Panc1 (cell line): Measurements from ENCODE around the gene TEK. TPM values are rescaled to one million over a fixed set of nuclear protein-coding genes. Genes with fewer than 3 reads are reported as not detected.

Experiments
- ATAC-seq: fragments of 200-7000 bp; cut with Tn5 transposase; 2 replicates; pipeline ENCODE4 v1.9.1; 2020; ENCODE audit warnings: mild to moderate bottlenecking, moderate library complexity
- BruUV-seq: library from RNA; stranded (reverse); fragments of 400-500 nt; replicated peaks from 2 replicates; lab custom pipeline; 2021; lab: Mats Ljungman, UMichigan
- CTCF ChIA-PET: fragments of 300-600 bp; sonication (Branson Sonifier 250); formaldehyde crosslinking; loops from one replicate; lab custom pipeline; 2022; ENCODE audit warnings: antibody characterized with exemption; lab: Charles Lee
- POLR2A ChIA-PET: fragments of 300-600 bp; sonication (Branson Sonifier 250); formaldehyde crosslinking; loops from one replicate; lab custom pipeline; 2022; ENCODE audit warnings: antibody characterized with exemption; lab: Charles Lee
- DNase-seq: peaks from one replicate; pipeline ENCODE4 v3.0.0-alpha.2; 2010; ENCODE audit warnings: low read depth, low spot score
- H3K27ac ChIP-seq: 2 replicates; pipeline ENCODE4 v1.5.1; 2011; ENCODE audit warnings: mild to moderate bottlenecking, low read length, inconsistent platforms
- H3K27me3 ChIP-seq: fragments of 200-500 bp; sonication (Bioruptor generic); 2 replicates; pipeline ENCODE4 v1.6.0; 2014; ENCODE audit warnings: low read length, inconsistent platforms; ENCODE audit not compliant: control insufficient read depth, insufficient read depth
- H3K36me3 ChIP-seq: fragments of 200-500 bp; sonication (Bioruptor generic); 2 replicates; pipeline ENCODE4 v1.5.1; 2014; ENCODE audit warnings: inconsistent platforms, mild to moderate bottlenecking, low read length, moderate library complexity; ENCODE audit not compliant: control insufficient read depth, insufficient read depth
- H3K4me1 ChIP-seq: 2 replicates; pipeline ENCODE4 v1.5.1; 2011; ENCODE audit warnings: inconsistent platforms, mild to moderate bottlenecking, low read length, moderate library complexity; ENCODE audit not compliant: control insufficient read depth, insufficient read depth
- H3K4me3 ChIP-seq, 2 experiments: 2 replicates each; pipeline ENCODE4 v1.5.1; 2011 to 2012; ENCODE audit warnings: low read depth in 2 of 2, low read length in 2 of 2, mild to moderate bottlenecking in 2 of 2, inconsistent platforms in 1 of 2, moderate library complexity in 1 of 2
- H3K9me3 ChIP-seq: fragments of 200-500 bp; sonication (Bioruptor generic); 2 replicates; pipeline ENCODE4 v1.5.1; 2014; ENCODE audit warnings: low read depth, mild to moderate bottlenecking, inconsistent platforms, low read length, moderate library complexity; ENCODE audit not compliant: control insufficient read depth, insufficient read depth
- CTCF ChIP-seq: fragments of 450-650 bp; IDR thresholded peaks from 2 replicates; pipeline ENCODE4 v1.5.1; 2017; ENCODE audit warnings: mild to moderate bottlenecking
- POLR2AphosphoS5 ChIP-seq: IDR thresholded peaks from 2 replicates; pipeline ENCODE4 v1.6.1; 2012; ENCODE audit warnings: mild to moderate bottlenecking, low read depth, low read length, moderate library complexity
- REST ChIP-seq, 2 experiments: IDR thresholded peaks; 2 replicates each; pipeline ENCODE4 v1.6.1; 2011 to 2012; ENCODE audit warnings: low read depth in 2 of 2, control low read depth in 1 of 2, low read length in 1 of 2, mild to moderate bottlenecking in 1 of 2, moderate library complexity in 1 of 2; ENCODE audit not compliant: insufficient read depth in 1 of 2
- SIN3A ChIP-seq: IDR thresholded peaks from 2 replicates; pipeline ENCODE4 v1.6.1; 2012; ENCODE audit warnings: low read depth, mild to moderate bottlenecking, low read length, moderate library complexity, borderline replicate concordance; ENCODE audit not compliant: insufficient read depth
- TCF7L2 ChIP-seq: IDR thresholded peaks from 2 replicates; pipeline ENCODE4 v1.6.1; 2011; ENCODE audit warnings: mild to moderate bottlenecking, low read depth, low read length, inconsistent platforms
- in situ Hi-C: cut with HindIII; loops from 2 replicates; pipeline ENCODE4 v1.10.0; 2016; ENCODE audit warnings: low sequenced_read_pairs, low pct_unique_long_range_greater_than_20kb
- intact Hi-C: fragments of 100-400 bp; cut with micrococcal nuclease; formaldehyde crosslinking; loops from one replicate; pipeline ENCODE4 v1.10.0; 2022; ENCODE audit not compliant: unreplicated experiment
- total RNA-seq: library from RNA; stranded (reverse); gene quantifications from one replicate; pipeline ENCODE4 v1.2.1, GENCODE V29; 2021; ENCODE audit not compliant: unreplicated experiment

The TEK gene
- total RNA-seq, 1 experiment from 2014 or later = not detected

- no peaks in the 10 kb centered on the region for H3K9me3 ChIP-seq
- no peak overlapping the region for H3K27ac ChIP-seq
- H3K36me3 ChIP-seq = no peaks in the 10 kb centered on the region
- intact Hi-C loops = no loop called here
- in situ Hi-C loops = no loop called here
- TF ChIP-seq SIN3A (no peak), REST (IDR thresholded peaks at IDR 0.05; ENCODE audit: insufficient read depth in 1 of 2, low read depth in 2 of 2, low read length in 1 of 2) (no peak), POLR2AphosphoS5 (no peak), CTCF (no peak), TCF7L2 (no peak)
- POLR2A ChIA-PET = no interaction called here
- no peak overlapping the region for H3K4me3 ChIP-seq
- no TSS peak for BruUV-seq
- no peaks in the 10 kb centered on the region for H3K27me3 ChIP-seq
- CTCF ChIA-PET = interaction anchor here (0.7 kb wide), 1 partner anchor 31 kb away, joined by 5 read pairs; no protein-coding TSS in a partner anchor
- DNase-seq (no peak), ATAC-seq (no peak)
- H3K4me1 ChIP-seq = no peaks in the 10 kb centered on the region
Measured at GRCh38 chr9:27183701-27184100, 74.7 kb downstream of the TEK start.

GRCh38 chr9:27184556-27185351 is 75.7 kb downstream of the TEK start:
- Histone ChIP-seq H3K4me1 (no peaks in the 10 kb centered on the region), H3K9me3 (no peaks in the 10 kb centered on the region), H3K27ac (no peak overlapping the region), H3K27me3 (no peaks in the 10 kb centered on the region), H3K36me3 (no peaks in the 10 kb centered on the region), H3K4me3 (no peak overlapping the region)
- ATAC-seq = no peak
- CTCF ChIA-PET = no interaction called here
- intact Hi-C loops = no loop called here
- in situ Hi-C loops = no loop called here
- TF ChIP-seq SIN3A (no peak), TCF7L2 (no peak), REST (IDR thresholded peaks at IDR 0.05; ENCODE audit: insufficient read depth in 1 of 2, low read depth in 2 of 2, low read length in 1 of 2) (no peak), POLR2AphosphoS5 (no peak), CTCF (no peak)
- DNase-seq = no peak
- no TSS peak for BruUV-seq
- POLR2A ChIA-PET = no interaction called here
